NCI-H82 treated with DMSO at 0.1 percent for 48 hours (cell line): Measurements from ENCODE around the gene SGCG.
"Not testable (repeated sequence)": the region's sequence is repeated elsewhere in the genome, so short reads cannot be mapped to it uniquely, and the experiment has no call there.

Source experiments
- DNase-seq: peaks from one replicate; lab custom pipeline; 2025; ENCODE audit not compliant: unreplicated experiment; lab: John Stamatoyannopoulos, UW

SGCG gene

GRCh38 chr13:23180711-23181110 is at the start of gene SGCG:
Gene SGCG, plus strand, starts transcription at chr13:23180979. Its CDS starts 22,716 bp downstream, at chr13:23203695.
- DNase-seq: no peak

GRCh38 chr13:23134542-23134941 is 46.2 kb upstream of the SGCG start:
- no peak for DNase-seq

GRCh38 chr13:23140492-23140891 is 40.3 kb upstream of the SGCG start:
- DNase-seq: no peak

GRCh38 chr13:23141964-23142363 is 38.8 kb upstream of the SGCG start:
- DNase-seq: no peak

- not testable (repeated sequence) for DNase-seq
Observed at GRCh38 chr13:23142607-23143006, 38.2 kb upstream of the SGCG start.

- DNase-seq: no peak
Observed at GRCh38 chr13:23144431-23144830, 36.3 kb upstream of the SGCG start.

- DNase-seq: no peak
Observed at GRCh38 chr13:23146006-23146405, 34.8 kb upstream of the SGCG start.

GRCh38 chr13:23146811-23147625 is 33.8 kb upstream of the SGCG start:
- DNase-seq: no peak

- DNase-seq: no peak
Observed at GRCh38 chr13:23147827-23148226, 33.0 kb upstream of the SGCG start.

- DNase-seq: no peak
Observed at GRCh38 chr13:23157781-23158180, 23.0 kb upstream of the SGCG start.

- DNase-seq: no peak
Observed at GRCh38 chr13:23159205-23159759, 21.5 kb upstream of the SGCG start.

GRCh38 chr13:23159760-23160637 is 20.8 kb upstream of the SGCG start:
- no peak for DNase-seq

- DNase-seq: no peak
Observed at GRCh38 chr13:23160638-23161480, 19.9 kb upstream of the SGCG start.

- no peak for DNase-seq
Observed at GRCh38 chr13:23161481-23161825, 19.3 kb upstream of the SGCG start.

GRCh38 chr13:23175920-23176319 is 4.9 kb upstream of the SGCG start:
- no peak for DNase-seq

- no peak for DNase-seq
Observed at GRCh38 chr13:23182142-23182541, 1.4 kb downstream of the SGCG start.

- DNase-seq: no peak
Observed at GRCh38 chr13:23183292-23183691, 2.5 kb downstream of the SGCG start.

- DNase-seq: no peak
Observed at GRCh38 chr13:23185542-23185941, 4.8 kb downstream of the SGCG start.

GRCh38 chr13:23201870-23202269 is 21.1 kb downstream of the SGCG start:
- no peak for DNase-seq

- no peak for DNase-seq
Observed at GRCh38 chr13:23202383-23202782, 21.6 kb downstream of the SGCG start.

GRCh38 chr13:23203516-23203915 is 22.7 kb downstream of the SGCG start:
- no peak for DNase-seq
